Gastroesophageal sphincter (tissue), 3 donors: ENCODE data around the gene CCDC54.

Source experiments
- CTCF ChIP-seq, 4 experiments: fragments of 200-600 bp in 2 of 4; fragments of 450-650 bp in 2 of 4; sonication (generic) in 1 of 4; IDR thresholded peaks; one replicate each; pipeline ENCODE4 v1.5.1; 2017 to 2019; ENCODE audit warnings: antibody characterized with exemption in 4 of 4, mild to moderate bottlenecking in 2 of 4, moderate library complexity in 2 of 4
- EP300 ChIP-seq: sonication (generic); formaldehyde crosslinking; IDR thresholded peaks from one replicate; pipeline ENCODE4 v1.6.1; 2017; ENCODE audit warnings: antibody characterized with exemption, mild to moderate bottlenecking
- POLR2A ChIP-seq, 2 donors: fragments of 450-650 bp; IDR thresholded peaks; one replicate each; pipeline ENCODE4 v1.6.1; 2017; ENCODE audit warnings: antibody characterized with exemption in 2 of 2, mild to moderate bottlenecking in 2 of 2, moderate library complexity in 1 of 2

GRCh38 chr3:107402214-107402613 lies 25.0 kb downstream of the CCDC54 start:
- TF ChIP-seq CTCF (IDR thresholded peaks at IDR 0.05) (no peak), POLR2A (IDR thresholded peaks at IDR 0.05) (no peak), EP300 (no peak)
